ENCODE measurements around the gene CARD10.
"Not testable (repeated sequence)": the region's sequence is repeated elsewhere in the genome, so short reads cannot be mapped to it uniquely, and the experiment has no call there.

CARD10 gene

GRCh38 chr22:37533995-37534394 is 14.8 kb upstream of the CARD10 start:
- no peak for DNase-seq (ENCODE audit: low read depth, low spot score)
- no peak overlapping the region for H3K4me3 ChIP-seq (ENCODE audit: insufficient read length, low read depth)
- H3K9ac ChIP-seq (ENCODE audit: insufficient read length, low read depth) = no peak overlapping the region

GRCh38 chr22:37529652-37530345 is 10.6 kb upstream of the CARD10 start:
- DNase-seq (ENCODE audit: low read depth, low spot score) = no peak
- Histone ChIP-seq H3K36me3 (ENCODE audit: insufficient read depth, insufficient read length, low read length) (no peaks in the 10 kb centered on the region), H3K4me1 (ENCODE audit: insufficient read depth, insufficient read length) (peaks cover 5% of the 10 kb centered on the region)

More at GRCh38 chr22:37533995-37534394, 14.8 kb upstream of the CARD10 start:
- H3K9me3 ChIP-seq (ENCODE audit: insufficient read depth, low read length) = no peaks in the 10 kb centered on the region
- TF ChIP-seq ZNF274 (IDR thresholded peaks at IDR 0.05; ENCODE audit: low read depth, low read length) (no peak), YY1 (IDR thresholded peaks at IDR 0.05; ENCODE audit: insufficient read depth, insufficient read length) (no peak)
- no peaks in the 10 kb centered on the region for H3K4me1 ChIP-seq (ENCODE audit: insufficient read depth, insufficient read length)
- no peaks in the 10 kb centered on the region for H3K36me3 ChIP-seq (ENCODE audit: insufficient read depth, insufficient read length, low read length)
- no peaks in the 10 kb centered on the region for H3K27me3 ChIP-seq (ENCODE audit: insufficient read depth, insufficient read length)

GRCh38 chr22:37527952-37528351 is 8.7 kb upstream of the CARD10 start:
- H3K4me1 ChIP-seq (ENCODE audit: insufficient read depth, insufficient read length); DNase-seq (ENCODE audit: low read depth, low spot score); H3K36me3 ChIP-seq (ENCODE audit: insufficient read depth, insufficient read length, low read length): not testable (repeated sequence)

More at GRCh38 chr22:37529652-37530345, 10.6 kb upstream of the CARD10 start:
- TF ChIP-seq ZNF274 (IDR thresholded peaks at IDR 0.05; ENCODE audit: low read depth, low read length) (no peak), YY1 (IDR thresholded peaks at IDR 0.05; ENCODE audit: insufficient read depth, insufficient read length) (no peak), SUZ12 (IDR thresholded peaks at IDR 0.05; ENCODE audit: extremely low read depth, insufficient read depth, insufficient read length) (no peak)
- Histone ChIP-seq H3K9me3 (ENCODE audit: insufficient read depth, low read length) (no peaks in the 10 kb centered on the region), H3K4me3 (ENCODE audit: insufficient read length, low read depth) (no peak overlapping the region), H3K27me3 (ENCODE audit: insufficient read depth, insufficient read length) (no peaks in the 10 kb centered on the region), H3K9ac (ENCODE audit: insufficient read length, low read depth) (no peak overlapping the region)

GRCh38 chr22:37527081-37527752 is 8.0 kb upstream of the CARD10 start:
- not testable (repeated sequence) for H3K36me3 ChIP-seq (ENCODE audit: insufficient read depth, insufficient read length, low read length); H3K27me3 ChIP-seq (ENCODE audit: insufficient read depth, insufficient read length); H3K4me1 ChIP-seq (ENCODE audit: insufficient read depth, insufficient read length); H3K9ac ChIP-seq (ENCODE audit: insufficient read length, low read depth); H3K4me3 ChIP-seq (ENCODE audit: insufficient read length, low read depth); H3K9me3 ChIP-seq (ENCODE audit: insufficient read depth, low read length); DNase-seq (ENCODE audit: low read depth, low spot score)

More at GRCh38 chr22:37527952-37528351, 8.7 kb upstream of the CARD10 start:
- not testable (repeated sequence) for H3K9me3 ChIP-seq (ENCODE audit: insufficient read depth, low read length); H3K27me3 ChIP-seq (ENCODE audit: insufficient read depth, insufficient read length); H3K9ac ChIP-seq (ENCODE audit: insufficient read length, low read depth); H3K4me3 ChIP-seq (ENCODE audit: insufficient read length, low read depth)

GRCh38 chr22:37526376-37526775 is 7.2 kb upstream of the CARD10 start:
- Histone ChIP-seq H3K9me3 (ENCODE audit: insufficient read depth, low read length) (no peaks in the 10 kb centered on the region), H3K36me3 (ENCODE audit: insufficient read depth, insufficient read length, low read length) (no peaks in the 10 kb centered on the region), H3K27me3 (ENCODE audit: insufficient read depth, insufficient read length) (no peaks in the 10 kb centered on the region), H3K9ac (ENCODE audit: insufficient read length, low read depth) (no peak overlapping the region), H3K4me3 (ENCODE audit: insufficient read length, low read depth) (no peak overlapping the region), H3K4me1 (ENCODE audit: insufficient read depth, insufficient read length) (peaks cover 10% of the 10 kb centered on the region)
- TF ChIP-seq ZNF274 (IDR thresholded peaks at IDR 0.05; ENCODE audit: low read depth, low read length) = no peak
- TF ChIP-seq YY1 (IDR thresholded peaks at IDR 0.05; ENCODE audit: insufficient read depth, insufficient read length) = no peak
- TF ChIP-seq SUZ12 (IDR thresholded peaks at IDR 0.05; ENCODE audit: extremely low read depth, insufficient read depth, insufficient read length) = no peak
- no peak for DNase-seq (ENCODE audit: low read depth, low spot score)

GRCh38 chr22:37525746-37526350 is 6.6 kb upstream of the CARD10 start:
- no peak overlapping the region for H3K9ac ChIP-seq (ENCODE audit: insufficient read length, low read depth)
- no peak overlapping the region for H3K4me3 ChIP-seq (ENCODE audit: insufficient read length, low read depth)
- no peak for DNase-seq (ENCODE audit: low read depth, low spot score)
- no peaks in the 10 kb centered on the region for H3K9me3 ChIP-seq (ENCODE audit: insufficient read depth, low read length)
- TF ChIP-seq SUZ12 (IDR thresholded peaks at IDR 0.05; ENCODE audit: extremely low read depth, insufficient read depth, insufficient read length) (no peak), ZNF274 (IDR thresholded peaks at IDR 0.05; ENCODE audit: low read depth, low read length) (no peak), YY1 (IDR thresholded peaks at IDR 0.05; ENCODE audit: insufficient read depth, insufficient read length) (no peak)
- peaks cover under 1% of the 10 kb centered on the region for H3K27me3 ChIP-seq (ENCODE audit: insufficient read depth, insufficient read length)
- no peaks in the 10 kb centered on the region for H3K36me3 ChIP-seq (ENCODE audit: insufficient read depth, insufficient read length, low read length)
- peaks cover 13% of the 10 kb centered on the region for H3K4me1 ChIP-seq (ENCODE audit: insufficient read depth, insufficient read length)

- no peak overlapping the region for H3K4me3 ChIP-seq (ENCODE audit: insufficient read length, low read depth)
- DNase-seq (ENCODE audit: low read depth, low spot score) = no peak
- peaks cover 13% of the 10 kb centered on the region for H3K4me1 ChIP-seq (ENCODE audit: insufficient read depth, insufficient read length)
- no peak overlapping the region for H3K9ac ChIP-seq (ENCODE audit: insufficient read length, low read depth)
- H3K9me3 ChIP-seq (ENCODE audit: insufficient read depth, low read length) = no peaks in the 10 kb centered on the region
- peaks cover 4% of the 10 kb centered on the region for H3K27me3 ChIP-seq (ENCODE audit: insufficient read depth, insufficient read length)
- TF ChIP-seq YY1 (IDR thresholded peaks at IDR 0.05; ENCODE audit: insufficient read depth, insufficient read length) (no peak), SUZ12 (IDR thresholded peaks at IDR 0.05; ENCODE audit: extremely low read depth, insufficient read depth, insufficient read length) (no peak), ZNF274 (IDR thresholded peaks at IDR 0.05; ENCODE audit: low read depth, low read length) (no peak)
- H3K36me3 ChIP-seq (ENCODE audit: insufficient read depth, insufficient read length, low read length) = no peaks in the 10 kb centered on the region
These were observed 6.0 kb upstream of the CARD10 start for GRCh38 chr22:37525073-37525745.
